ENCODE measurements around the gene MIEF2.
"Not testable (repeated sequence)": the region's sequence is repeated elsewhere in the genome, so short reads cannot be mapped to it uniquely, and the experiment has no call there.

Gene MIEF2

DNA sequence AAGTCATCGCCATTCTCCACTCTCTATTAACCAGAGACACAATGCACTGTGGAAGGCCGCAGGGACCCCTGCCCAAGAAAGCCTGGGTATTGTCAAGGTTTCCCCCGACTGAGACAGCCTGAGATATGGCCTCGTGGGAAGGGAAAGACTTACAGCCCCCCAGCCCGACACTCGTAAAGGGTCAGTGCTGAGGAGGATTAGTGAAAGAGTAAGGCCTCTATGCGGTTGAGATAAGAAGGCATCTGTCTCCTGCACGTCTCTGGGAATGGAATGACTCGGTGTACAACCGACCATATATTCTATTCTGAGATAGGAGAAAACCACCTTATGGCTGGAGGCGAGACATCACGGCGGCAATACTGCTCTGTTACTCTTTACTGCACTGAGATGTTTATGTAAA is 42.7 kb downstream of the MIEF2 start:
- not testable (repeated sequence) for DNase-seq

DNA sequence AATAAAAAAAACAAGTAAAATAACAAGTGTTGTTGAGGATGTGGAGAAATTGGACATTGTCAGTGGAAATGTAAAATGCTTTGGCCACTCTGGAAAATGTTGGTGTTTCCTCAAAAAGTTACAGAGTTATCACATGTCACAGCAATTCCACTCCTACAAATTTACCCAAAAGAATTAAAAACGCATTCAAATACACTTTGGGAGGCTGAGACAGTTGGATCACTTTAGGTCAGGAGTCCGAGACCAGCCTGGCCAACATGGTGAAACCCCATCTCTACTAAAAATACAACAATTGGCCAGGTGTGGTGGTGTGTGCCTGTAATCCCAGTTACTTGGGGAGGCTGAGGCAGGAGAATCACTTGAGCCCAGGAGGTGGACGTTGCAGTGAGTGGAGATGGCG is 48.7 kb downstream of the MIEF2 start:
- DNase-seq = no peak

DNA sequence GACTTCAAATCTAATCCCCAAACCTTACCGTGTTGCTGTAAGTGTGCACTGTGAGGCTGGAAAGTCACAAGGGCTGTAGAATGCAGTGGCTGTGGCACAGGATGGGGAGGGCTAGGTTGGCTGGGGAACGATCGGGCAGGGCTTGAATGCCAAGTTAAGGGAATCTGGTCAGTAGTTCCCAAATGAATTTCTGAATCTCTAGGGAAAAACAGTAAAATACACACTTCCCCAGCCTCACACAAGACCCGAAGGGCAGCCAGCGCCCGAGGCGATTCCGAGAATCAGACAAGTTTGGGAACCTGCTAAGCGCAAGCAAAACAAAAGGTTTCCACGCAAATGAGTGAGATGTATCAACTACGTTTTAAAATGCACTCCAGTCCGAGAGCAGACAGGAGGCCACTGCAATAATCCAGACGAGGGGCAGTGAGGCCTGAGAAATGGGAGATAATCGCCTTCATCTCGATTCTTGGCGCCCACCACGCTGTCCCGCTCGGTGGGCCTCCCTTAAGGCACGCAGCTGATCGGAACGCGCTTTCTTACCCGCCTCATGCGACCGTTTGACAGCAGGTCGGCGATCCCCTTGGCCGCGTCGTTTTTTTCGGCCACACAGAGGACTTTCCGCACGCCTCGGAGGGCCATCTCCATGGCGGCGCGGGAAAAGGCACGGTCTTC is 53.7 kb downstream of the MIEF2 start:
- no peak for DNase-seq

DNA sequence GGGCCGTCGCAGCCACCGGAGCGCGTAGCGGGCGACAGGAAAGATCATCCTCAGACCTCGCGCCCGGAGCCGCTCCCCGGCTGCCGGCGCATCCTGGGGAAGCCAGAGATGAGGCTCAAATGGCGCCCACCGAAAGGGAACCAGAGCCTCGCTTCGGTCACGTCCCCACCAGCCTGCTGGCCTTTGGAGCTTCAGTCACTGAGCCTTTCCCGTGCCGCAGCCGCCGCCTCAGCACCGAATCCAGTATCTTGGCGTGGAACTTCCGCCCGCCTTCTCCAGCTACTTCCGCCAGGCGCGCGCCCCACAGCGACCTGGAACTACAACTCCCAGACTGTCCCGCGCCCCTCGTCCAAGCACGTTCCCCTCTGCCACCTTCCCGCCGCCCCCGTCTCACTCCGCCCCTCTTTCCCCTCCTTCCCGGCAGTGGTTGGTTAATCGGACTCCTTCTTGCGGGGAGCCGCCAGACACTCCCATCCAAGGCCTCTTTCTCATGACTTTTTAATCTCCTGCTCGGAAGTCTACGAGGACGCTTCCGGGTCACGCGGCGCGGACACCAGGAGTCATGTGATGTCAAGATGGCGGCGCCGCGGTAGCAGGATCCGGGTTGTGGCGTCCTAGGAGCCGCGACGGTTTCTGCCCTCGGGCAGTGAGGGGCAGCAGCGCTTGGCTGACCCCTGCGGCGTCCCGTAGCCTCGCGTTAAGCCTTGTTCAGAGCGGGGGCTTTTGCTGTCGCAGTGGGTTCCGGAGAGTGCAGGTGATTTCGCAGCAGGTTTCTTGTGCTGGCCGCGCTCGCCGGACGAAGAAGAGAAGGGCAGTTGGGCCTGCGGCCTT is 54.5 kb downstream of the MIEF2 start, which contains the start of the genes SMCR8 and TOP3A:
TSS of gene SMCR8 (plus strand) at position 563 of the 831 bp plus-strand sequence. CDS start 497 bp downstream, outside the sequence.
TSS of gene TOP3A (minus strand) at position 264 of the 831 bp plus-strand sequence. CDS start at position 48, 216 bp downstream.
- DNase-seq = peak; percentile 97

DNA sequence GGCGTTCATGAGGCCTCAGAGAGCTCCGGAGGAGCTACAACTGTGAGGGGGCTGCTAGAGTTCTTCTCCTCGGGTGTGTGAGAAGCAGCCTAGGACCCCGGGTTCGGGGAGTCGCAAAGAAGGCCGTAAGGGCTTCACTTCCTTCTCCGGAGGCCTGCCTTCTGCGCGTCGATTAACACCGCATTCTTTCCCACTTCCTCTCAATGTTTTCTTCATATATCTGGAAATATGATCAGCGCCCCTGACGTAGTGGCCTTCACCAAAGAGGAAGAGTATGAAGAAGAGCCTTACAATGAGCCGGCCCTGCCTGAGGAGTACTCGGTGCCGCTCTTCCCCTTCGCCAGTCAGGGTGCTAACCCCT is 55.1 kb downstream of the MIEF2 start:
- DNase-seq = no peak

- DNase-seq = no peak
Measured at GRCh38 chr17:18315961-18316360, 55.5 kb downstream of the MIEF2 start.

Data from NCI-H1105 (cell line).